Upper lobe of left lung (tissue), 4 donors: Measurements from ENCODE around the gene NFS1.

Experiments
- CTCF ChIP-seq, 6 experiments: fragments of 450-650 bp in 4 of 6; fragments of 200-600 bp in 2 of 6; sonication (generic) in 2 of 6; IDR thresholded peaks; one replicate each; pipeline ENCODE4 v1.5.1; 2016 to 2019; ENCODE audit warnings: antibody characterized with exemption in 6 of 6
- EP300 ChIP-seq, 4 donors: sonication (generic); formaldehyde crosslinking; IDR thresholded peaks; one replicate each; pipeline ENCODE4 v1.5.1; 2017; ENCODE audit warnings: antibody characterized with exemption in 4 of 4, control low read depth in 2 of 4
- POLR2A ChIP-seq, 4 donors: fragments of 450-650 bp; IDR thresholded peaks; one replicate each; pipeline ENCODE4 v1.5.1; 2016 to 2017; ENCODE audit warnings: antibody characterized with exemption in 4 of 4, mild to moderate bottlenecking in 2 of 4
- POLR2AphosphoS5 ChIP-seq, 2 donors: sonication (generic); formaldehyde crosslinking; IDR thresholded peaks; one replicate each; pipeline ENCODE4 v1.5.1; 2017; ENCODE audit warnings: antibody characterized with exemption in 2 of 2

GRCh38 chr20:35669681-35670080, 29.5 kb downstream of the NFS1 start:
- TF ChIP-seq CTCF (IDR thresholded peaks at IDR 0.05) (no peak), POLR2AphosphoS5 (IDR thresholded peaks at IDR 0.05) (no peak), EP300 (IDR thresholded peaks at IDR 0.05) (no peak), POLR2A (IDR thresholded peaks at IDR 0.05) (no peak)
